ENCODE data around the gene SH3BP1.

- TF ChIP-seq CTCF (IDR thresholded peaks at IDR 0.05) (no peak), ZFX (IDR thresholded peaks at IDR 0.05; ENCODE audit: borderline replicate concordance) (no peak)
Observed at GRCh38 chr22:37609240-37610152, 30.0 kb upstream of the SH3BP1 start.

Data from 22Rv1 (cell line).